ENCODE results near the gene DET1. TPM values are rescaled to one million over a fixed set of nuclear protein-coding genes. Genes with fewer than 3 reads are reported as not detected.
"Not testable (repeated sequence)": the region's sequence is repeated elsewhere in the genome, so short reads cannot be mapped to it uniquely, and the experiment has no call there.

The DET1 gene
- total and polyA plus RNA-seq, 9 donors, result 10.0 to 22.8 (median 14.2) TPM

- WGBS, 3 donors, result 81 to 84% (median 83%) methylated on average over 6 of the region's 6 CpGs
- intact Hi-C loops (cut with DNase I), result loop anchor here in 1 of 4 donors (10.0 kb wide), 1 partner anchor 364 kb away; no protein-coding TSS in a partner anchor
- Histone ChIP-seq H3K4me1 (ENCODE audit: insufficient read depth) (peaks cover 10% of the 10 kb centered on the region), H3K9me3 (no peaks in the 10 kb centered on the region), H3K36me3 (no peaks in the 10 kb centered on the region), H3K27me3 (no peaks in the 10 kb centered on the region), H3K4me3 (no peak overlapping the region), H3K27ac (no peak overlapping the region)
- TF ChIP-seq, protein P1, sequence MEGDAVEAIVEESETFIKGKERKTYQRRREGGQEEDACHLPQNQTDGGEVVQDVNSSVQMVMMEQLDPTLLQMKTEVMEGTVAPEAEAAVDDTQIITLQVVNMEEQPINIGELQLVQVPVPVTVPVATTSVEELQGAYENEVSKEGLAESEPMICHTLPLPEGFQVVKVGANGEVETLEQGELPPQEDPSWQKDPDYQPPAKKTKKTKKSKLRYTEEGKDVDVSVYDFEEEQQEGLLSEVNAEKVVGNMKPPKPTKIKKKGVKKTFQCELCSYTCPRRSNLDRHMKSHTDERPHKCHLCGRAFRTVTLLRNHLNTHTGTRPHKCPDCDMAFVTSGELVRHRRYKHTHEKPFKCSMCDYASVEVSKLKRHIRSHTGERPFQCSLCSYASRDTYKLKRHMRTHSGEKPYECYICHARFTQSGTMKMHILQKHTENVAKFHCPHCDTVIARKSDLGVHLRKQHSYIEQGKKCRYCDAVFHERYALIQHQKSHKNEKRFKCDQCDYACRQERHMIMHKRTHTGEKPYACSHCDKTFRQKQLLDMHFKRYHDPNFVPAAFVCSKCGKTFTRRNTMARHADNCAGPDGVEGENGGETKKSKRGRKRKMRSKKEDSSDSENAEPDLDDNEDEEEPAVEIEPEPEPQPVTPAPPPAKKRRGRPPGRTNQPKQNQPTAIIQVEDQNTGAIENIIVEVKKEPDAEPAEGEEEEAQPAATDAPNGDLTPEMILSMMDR (IDR thresholded peaks at IDR 0.05), result no peak
- no peak for TF ChIP-seq POLR2A (IDR thresholded peaks at IDR 0.05)
- TF ChIP-seq EP300 (IDR thresholded peaks at IDR 0.05), result no peak
- no peak for DNase-seq
These were observed 75.7 kb downstream of the DET1 start for GRCh38 chr15:88470625-88471372.

DNA sequence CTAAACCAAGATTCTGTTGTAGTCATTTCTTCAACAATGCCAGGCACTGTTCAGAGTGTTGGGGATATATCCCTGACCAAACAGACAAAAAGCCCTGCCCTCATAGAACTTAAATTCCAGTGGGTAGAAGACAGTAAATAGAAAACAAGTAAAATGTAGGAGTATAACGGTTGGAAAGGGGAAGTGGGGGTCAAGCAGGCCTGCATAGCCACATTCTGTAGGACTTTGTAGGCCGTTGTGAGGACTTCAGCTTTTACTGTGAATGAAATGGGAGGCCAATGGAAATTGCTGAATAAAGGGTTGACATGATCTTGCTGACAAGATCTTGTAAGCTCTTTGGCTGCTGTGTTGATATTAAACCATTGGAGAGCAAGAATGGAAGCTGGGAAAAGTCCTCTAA, 77.2 kb downstream of the DET1 start:
- WGBS, 3 donors, result 91 to 98% (median 93%) methylated on average over 2 of the region's 2 CpGs
- Histone ChIP-seq H3K9me3 (no peaks in the 10 kb centered on the region), H3K27me3 (no peaks in the 10 kb centered on the region), H3K36me3 (no peaks in the 10 kb centered on the region), H3K4me1 (ENCODE audit: insufficient read depth) (peaks cover 11% of the 10 kb centered on the region), H3K27ac (no peak overlapping the region), H3K4me3 (no peak overlapping the region)
- DNase-seq, result no peak
- intact Hi-C loops (cut with DNase I), result no loop called here
- TF ChIP-seq EP300 (IDR thresholded peaks at IDR 0.05) (no peak), POLR2A (IDR thresholded peaks at IDR 0.05) (no peak)
- TF ChIP-seq, protein P1 (IDR thresholded peaks at IDR 0.05), result no peak

DNA sequence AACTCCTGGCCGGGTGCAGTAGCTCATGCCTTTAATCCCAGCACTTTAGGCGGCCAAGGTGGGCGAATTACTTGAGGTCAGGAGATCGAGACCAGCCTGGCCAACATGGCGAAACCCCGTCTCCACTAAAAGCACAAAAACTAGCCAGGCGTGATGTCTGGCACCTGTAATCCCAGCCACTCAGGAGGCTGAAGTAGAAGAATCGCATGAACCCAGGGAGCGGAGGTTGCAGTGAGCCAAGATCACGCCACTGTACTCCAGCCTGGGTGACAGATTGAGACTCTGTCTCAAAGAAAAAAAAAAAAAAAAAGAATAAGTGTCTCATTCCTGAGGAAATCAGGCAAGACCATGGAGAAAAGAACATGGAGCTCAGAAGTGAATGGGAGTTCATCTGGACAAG, 77.8 kb downstream of the DET1 start:
- H3K36me3 ChIP-seq; DNase-seq; H3K9me3 ChIP-seq; H3K27ac ChIP-seq; H3K27me3 ChIP-seq; H3K4me3 ChIP-seq; intact Hi-C loops (cut with DNase I): not testable (repeated sequence)
- H3K4me1 ChIP-seq (ENCODE audit: insufficient read depth), result peaks cover 11% of the 10 kb centered on the region
- 94 to 98% (median 95%) methylated on average over 10 of the region's 10 CpGs for WGBS, 3 donors

- intact Hi-C loops (cut with DNase I), result no loop called here
- Histone ChIP-seq H3K27me3 (no peaks in the 10 kb centered on the region), H3K36me3 (no peaks in the 10 kb centered on the region), H3K4me1 (ENCODE audit: insufficient read depth) (peaks cover 11% of the 10 kb centered on the region), H3K27ac (peak overlapping the region in 1 of 2 donors; percentile 64), H3K4me3 (peak overlapping the region; percentile 95), H3K9me3 (no peaks in the 10 kb centered on the region)
- DNase-seq, result no peak
- TF ChIP-seq, protein P1 (IDR thresholded peaks at IDR 0.05), result no peak
- TF ChIP-seq POLR2A (IDR thresholded peaks at IDR 0.05) (no peak), EP300 (IDR thresholded peaks at IDR 0.05) (no peak)
- 0 to 5% (median 1%) methylated on average over 17 of the region's 17 CpGs for WGBS, 3 donors
These were observed 78.4 kb downstream of the DET1 start for GRCh38 chr15:88467935-88468528.

Data from ovary (tissue), 9 donors.